RWPE1 (cell line): ENCODE data around the gene TPBGL.

ENCODE experiments used
- CTCF ChIA-PET: fragments of 350-600 bp; sonication (Branson Sonifier 250); formaldehyde crosslinking; extraction: SDS; loops from one replicate; lab custom pipeline; 2021; lab: Yijun Ruan, JAX
- POLR2A ChIA-PET: fragments of 400-600 bp; formaldehyde crosslinking; extraction: SDS; loops from one replicate; lab custom pipeline; 2020; ENCODE audit warnings: antibody characterized with exemption; ENCODE audit not compliant: low non-redundant PET; lab: Yijun Ruan, JAX
- DNase-seq: peaks from one replicate; pipeline ENCODE4 v3.0.0; 2012; ENCODE audit warnings: low spot score
- H3K27ac ChIP-seq: fragments of 450-650 bp; 2 replicates; pipeline ENCODE4 v1.5.1; 2017
- CTCF ChIP-seq: fragments of 450-650 bp; conservative IDR thresholded peaks from 2 replicates; pipeline ENCODE4 v1.5.1; 2017; ENCODE audit warnings: low read depth, mild to moderate bottlenecking

The TPBGL gene

GRCh38 chr11:75281469-75282095, 41.0 kb downstream of the TPBGL start:
- no peak for DNase-seq
- ChIA-PET POLR2A (no interaction called here), CTCF (interaction anchor here (0.6 to 3.6 kb wide), 3 partner anchors 10 to 102 kb away, joined by 3 to 36 read pairs (median 5); partner anchors contain the start of gene ARRB1)
- no peak overlapping the region for H3K27ac ChIP-seq
- TF ChIP-seq CTCF: no peak

- no peak for DNase-seq
- no peak for TF ChIP-seq CTCF
- CTCF ChIA-PET: interaction anchor here (0.5 kb wide), 2 partner anchors 104 to 149 kb away, joined by 3 to 4 read pairs; no protein-coding TSS in a partner anchor
- POLR2A ChIA-PET: no interaction called here
- H3K27ac ChIP-seq: no peak overlapping the region
These were observed 42.9 kb downstream of the TPBGL start for GRCh38 chr11:75283391-75283931.

- TF ChIP-seq CTCF: no peak
- POLR2A ChIA-PET: no interaction called here
- no peak overlapping the region for H3K27ac ChIP-seq
- DNase-seq: no peak
- CTCF ChIA-PET: no interaction called here
These were observed 45.3 kb downstream of the TPBGL start for GRCh38 chr11:75285776-75286360.

GRCh38 chr11:75286826-75287465, 46.4 kb downstream of the TPBGL start:
- TF ChIP-seq CTCF: no peak
- POLR2A ChIA-PET: no interaction called here
- DNase-seq: no peak
- CTCF ChIA-PET: interaction anchor here (0.5 to 1.0 kb wide), 2 partner anchors 98 to 190 kb away, joined by 3 read pairs; no protein-coding TSS in a partner anchor
- no peak overlapping the region for H3K27ac ChIP-seq

GRCh38 chr11:75287579-75287978, 47.0 kb downstream of the TPBGL start:
- CTCF ChIA-PET: interaction anchor here (1.0 kb wide), 1 partner anchor 97 kb away, joined by 3 read pairs; no protein-coding TSS in a partner anchor
- H3K27ac ChIP-seq: no peak overlapping the region
- POLR2A ChIA-PET: no interaction called here
- DNase-seq: no peak
- no peak for TF ChIP-seq CTCF

- CTCF ChIA-PET: interaction anchor here (1.2 to 1.3 kb wide), 2 partner anchors 10 to 96 kb away, joined by 3 read pairs; no protein-coding TSS in a partner anchor
- POLR2A ChIA-PET: no interaction called here
- TF ChIP-seq CTCF: no peak
- no peak for DNase-seq
- H3K27ac ChIP-seq: no peak overlapping the region
These were observed 48.9 kb downstream of the TPBGL start for GRCh38 chr11:75289511-75289760.
